Right cardiac atrium (tissue), 5 donors: ENCODE measurements around the gene SLC12A2. TPM values are rescaled to one million over a fixed set of nuclear protein-coding genes. Genes with fewer than 3 reads are reported as not detected.

Source experiments
- ATAC-seq, 2 donors: fragments of 200-7000 bp; cut with Tn5 transposase; one replicate each; pipeline versions ENCODE4 v1.8.0 to v1.9.1; 2020; ENCODE audit warnings: moderate library complexity in 2 of 2, mild to moderate bottlenecking in 1 of 2
- DNase-seq, 3 donors: peaks; one replicate each; pipeline ENCODE4 v3.0.0-alpha.2; 2020
- H3K27ac ChIP-seq: one replicate; pipeline ENCODE4 v1.5.1; 2013; ENCODE audit warnings: mild to moderate bottlenecking, low read length, control low read depth, moderate library complexity
- H3K27me3 ChIP-seq: one replicate; pipeline ENCODE4 v1.6.1; 2013; ENCODE audit not compliant: control insufficient read depth, insufficient read depth
- H3K4me1 ChIP-seq: one replicate; pipeline ENCODE4 v1.6.1; 2013; ENCODE audit warnings: low read length; ENCODE audit not compliant: control insufficient read depth, insufficient read depth
- H3K4me3 ChIP-seq: one replicate; pipeline ENCODE4 v1.5.1; 2013; ENCODE audit warnings: low read length, control low read depth
- H3K9me3 ChIP-seq: one replicate; pipeline ENCODE4 v1.6.1; 2013; ENCODE audit warnings: low read length; ENCODE audit not compliant: control insufficient read depth
- WGBS: extraction: QIAGEN DNeasy Blood & Tissue Kit; methylation state at CpG from one replicate; pipeline ENCODE4 v1.1.7; 2013; 5-methylcytosine and 5-hydroxymethylcytosine counted together
- intact Hi-C, 4 donors: fragments of 100-400 bp; cut with DNase I; formaldehyde crosslinking; loops; one replicate each; pipeline versions ENCODE4 v1.11.0 to v1.14.0; 2022 to 2023
- polyA plus RNA-seq: library from polyadenylated mRNA; stranded (reverse); fragments of 200-250 nt; gene quantifications from one replicate; pipeline ENCODE4 v1.2.3, GENCODE V29; 2013
- total RNA-seq, 4 donors: library from RNA; stranded (reverse); fragmentation: NEBNext Ultra II Directional; extraction: Animal tissue kit (Norgen Biotek cat#: 25700); gene quantifications; one replicate each; pipeline ENCODE4 v1.2.1, GENCODE V29; 2021
- donor health status: healthy with polysubstance abuse.
- donor health status: DM: no; HTN: yes; CAD: no.
- donor health status: DM: no; HTN: no; CAD: no.
- donor health status: DM: no; HTN: yes; CAD: no; lungs with severe emphysema.
- donor health status: DM: yes; HTN: yes; CAD: no.

Gene SLC12A2
- total and polyA plus RNA-seq, 5 donors: 2.4 to 18.7 (median 9.1) TPM

DNA sequence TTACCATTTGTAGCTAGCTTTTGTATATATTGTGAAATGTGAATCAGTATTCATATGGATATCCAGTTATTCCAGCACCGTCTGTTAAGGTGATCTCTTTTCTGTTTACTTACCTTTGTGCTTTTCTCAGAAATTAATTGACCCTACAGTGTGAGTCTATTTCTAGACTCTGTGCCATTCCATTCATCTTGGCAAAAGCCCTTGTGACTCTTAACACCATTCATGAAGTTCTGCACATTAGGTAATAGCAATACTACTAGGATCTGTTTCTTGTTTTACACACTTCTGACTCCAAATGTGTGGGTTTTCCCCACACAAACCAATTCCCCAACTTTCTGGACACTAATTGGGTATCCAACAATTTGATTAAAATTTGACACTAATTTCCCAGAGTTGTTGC, 40.4 kb downstream of the SLC12A2 start:
- H3K27ac ChIP-seq: no peak overlapping the region
- no peak overlapping the region for H3K4me3 ChIP-seq
- H3K27me3 ChIP-seq: no peaks in the 10 kb centered on the region
- ATAC-seq (peak in 1 of 2 donors; percentile 16), DNase-seq (no peak)
- peaks cover 3% of the 10 kb centered on the region for H3K4me1 ChIP-seq
- intact Hi-C loops: no loop called here
- H3K9me3 ChIP-seq: no peaks in the 10 kb centered on the region
- 86% methylated on average over 1 of the region's 1 CpG for WGBS

- peaks cover 3% of the 10 kb centered on the region for H3K4me1 ChIP-seq
Observed at GRCh38 chr5:128126241-128126640, 42.7 kb downstream of the SLC12A2 start.

DNA sequence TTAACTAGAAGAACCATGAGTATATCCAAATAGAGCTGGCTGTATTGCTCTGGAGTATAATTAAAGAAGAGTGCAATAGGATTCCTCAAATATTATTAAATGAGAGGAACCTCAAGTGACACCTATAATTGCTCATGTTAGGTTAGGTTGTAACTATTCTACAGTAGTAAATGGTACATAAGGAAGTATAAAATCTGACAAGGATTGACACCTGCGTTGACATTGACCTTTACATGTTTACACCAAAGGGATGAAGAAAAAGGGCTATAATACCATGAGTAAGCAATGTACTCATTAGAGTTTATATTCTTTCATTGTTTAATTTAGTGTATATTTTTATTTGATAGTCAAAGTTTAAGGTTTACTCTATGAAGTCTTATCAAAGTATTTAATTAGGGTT, 48.9 kb downstream of the SLC12A2 start:
- H3K27ac ChIP-seq: no peak overlapping the region
- ATAC-seq: no peak
- intact Hi-C loops: no loop called here
- no peak for DNase-seq
- no peaks in the 10 kb centered on the region for H3K4me1 ChIP-seq
- H3K4me3 ChIP-seq: no peak overlapping the region
- 92% methylated on average over 1 of the region's 1 CpG for WGBS
- no peaks in the 10 kb centered on the region for H3K27me3 ChIP-seq
- H3K9me3 ChIP-seq: no peaks in the 10 kb centered on the region

More at GRCh38 chr5:128126241-128126640, 42.7 kb downstream of the SLC12A2 start:
- 75% methylated on average over 2 of the region's 2 CpGs for WGBS
- Histone ChIP-seq H3K27me3 (no peaks in the 10 kb centered on the region), H3K9me3 (no peaks in the 10 kb centered on the region), H3K27ac (no peak overlapping the region), H3K4me3 (no peak overlapping the region)
- no peak for DNase-seq
- no peak for ATAC-seq
- intact Hi-C loops: no loop called here

- no peaks in the 10 kb centered on the region for H3K27me3 ChIP-seq
- H3K27ac ChIP-seq: no peak overlapping the region
- H3K9me3 ChIP-seq: no peaks in the 10 kb centered on the region
- intact Hi-C loops: no loop called here
- ATAC-seq: no peak
- H3K4me1 ChIP-seq: no peaks in the 10 kb centered on the region
- no peak overlapping the region for H3K4me3 ChIP-seq
- no peak for DNase-seq
Observed at GRCh38 chr5:128135286-128135685, 51.7 kb downstream of the SLC12A2 start.

GRCh38 chr5:128143911-128144310, 60.3 kb downstream of the SLC12A2 start:
- ATAC-seq (no peak), DNase-seq (no peak)
- no peaks in the 10 kb centered on the region for H3K9me3 ChIP-seq
- WGBS: 89% methylated on average over 2 of the region's 2 CpGs
- no peaks in the 10 kb centered on the region for H3K27me3 ChIP-seq
- H3K4me1 ChIP-seq: no peaks in the 10 kb centered on the region
- no peak overlapping the region for H3K4me3 ChIP-seq
- no peak overlapping the region for H3K27ac ChIP-seq
- intact Hi-C loops: no loop called here

- DNase-seq (no peak), ATAC-seq (no peak)
- 97% methylated on average over 1 of the region's 1 CpG for WGBS
- Histone ChIP-seq H3K4me3 (no peak overlapping the region), H3K4me1 (no peaks in the 10 kb centered on the region), H3K27ac (no peak overlapping the region), H3K27me3 (no peaks in the 10 kb centered on the region), H3K9me3 (no peaks in the 10 kb centered on the region)
- intact Hi-C loops: no loop called here
Observed at GRCh38 chr5:128144491-128144890, 60.9 kb downstream of the SLC12A2 start.

- H3K27ac ChIP-seq: no peak overlapping the region
- intact Hi-C loops: no loop called here
- WGBS: 77% methylated on average over 2 of the region's 2 CpGs
- no peaks in the 10 kb centered on the region for H3K27me3 ChIP-seq
- H3K4me1 ChIP-seq: no peaks in the 10 kb centered on the region
- DNase-seq: no peak
- H3K4me3 ChIP-seq: no peak overlapping the region
- ATAC-seq: no peak
- no peaks in the 10 kb centered on the region for H3K9me3 ChIP-seq
Observed at GRCh38 chr5:128146671-128147070, 63.1 kb downstream of the SLC12A2 start.

DNA sequence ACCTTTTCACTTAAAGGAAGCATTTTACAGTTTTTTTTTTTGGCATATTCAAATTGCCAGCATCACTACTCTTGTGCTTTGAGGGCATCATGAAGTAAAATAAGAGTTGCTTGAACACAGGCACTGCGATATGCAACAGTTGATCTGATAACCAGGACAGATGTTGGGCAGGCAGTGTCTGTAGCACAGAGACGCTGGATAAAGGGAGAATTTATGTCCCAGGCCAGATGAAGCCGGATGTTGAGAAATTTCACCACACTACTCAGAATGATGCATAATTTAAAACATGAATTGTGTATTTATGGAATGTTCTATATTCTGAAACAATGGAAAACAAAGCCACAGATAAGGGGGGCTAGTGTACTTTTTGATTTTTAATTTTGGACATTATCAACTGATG, 71.4 kb downstream of the SLC12A2 start:
- intact Hi-C loops: no loop called here
- Histone ChIP-seq H3K4me1 (no peaks in the 10 kb centered on the region), H3K27ac (no peak overlapping the region), H3K27me3 (no peaks in the 10 kb centered on the region), H3K4me3 (no peak overlapping the region), H3K9me3 (no peaks in the 10 kb centered on the region)
- ATAC-seq (no peak), DNase-seq (no peak)
- WGBS: 80% methylated on average over 3 of the region's 3 CpGs

GRCh38 chr5:128155776-128156175, 72.2 kb downstream of the SLC12A2 start:
- Histone ChIP-seq H3K9me3 (no peaks in the 10 kb centered on the region), H3K27ac (no peak overlapping the region), H3K4me3 (no peak overlapping the region), H3K27me3 (no peaks in the 10 kb centered on the region), H3K4me1 (no peaks in the 10 kb centered on the region)
- no peak for DNase-seq
- no peak for ATAC-seq
- intact Hi-C loops: no loop called here

DNA sequence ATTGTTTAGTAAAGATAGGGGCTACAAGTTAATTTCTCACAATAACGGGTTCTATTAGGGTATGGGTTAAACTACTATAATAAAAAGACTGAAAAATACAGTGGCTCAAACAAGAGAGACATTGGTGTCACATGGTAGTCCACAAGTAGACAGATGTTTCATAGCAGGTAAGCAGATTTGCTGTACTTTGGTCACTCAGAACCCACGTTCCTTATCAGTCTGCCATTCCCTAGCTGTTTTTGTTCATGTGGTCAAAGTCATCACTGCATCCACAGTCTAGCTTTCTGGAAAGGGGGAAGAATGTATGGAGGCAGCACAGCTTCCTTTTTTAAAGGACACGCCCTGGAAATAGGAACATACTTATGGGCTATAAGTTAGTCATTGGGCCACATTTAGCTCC, 73.0 kb downstream of the SLC12A2 start:
- ATAC-seq (no peak), DNase-seq (no peak)
- Histone ChIP-seq H3K4me1 (no peaks in the 10 kb centered on the region), H3K27ac (no peak overlapping the region), H3K9me3 (no peaks in the 10 kb centered on the region), H3K4me3 (no peak overlapping the region), H3K27me3 (no peaks in the 10 kb centered on the region)
- intact Hi-C loops: no loop called here
- WGBS: 84% methylated on average over 3 of the region's 3 CpGs

GRCh38 chr5:128158342-128158741, 74.8 kb downstream of the SLC12A2 start:
- DNase-seq (no peak), ATAC-seq (no peak)
- Histone ChIP-seq H3K4me1 (no peaks in the 10 kb centered on the region), H3K27ac (no peak overlapping the region), H3K4me3 (no peak overlapping the region), H3K9me3 (no peaks in the 10 kb centered on the region), H3K27me3 (no peaks in the 10 kb centered on the region)
- intact Hi-C loops: no loop called here
- 95% methylated on average over 3 of the region's 3 CpGs for WGBS

- Histone ChIP-seq H3K9me3 (no peaks in the 10 kb centered on the region), H3K27me3 (no peaks in the 10 kb centered on the region), H3K4me3 (no peak overlapping the region), H3K27ac (no peak overlapping the region), H3K4me1 (no peaks in the 10 kb centered on the region)
- ATAC-seq (no peak), DNase-seq (no peak)
- intact Hi-C loops: no loop called here
- WGBS: 72% methylated on average over 2 of the region's 2 CpGs
Observed at GRCh38 chr5:128163991-128164390, 80.4 kb downstream of the SLC12A2 start.
